Right atrium auricular region (tissue), 2 donors: ENCODE data around the gene ODC1. TPM values are rescaled to one million over a fixed set of nuclear protein-coding genes. Genes with fewer than 3 reads are reported as not detected.

Source experiments
- DNase-seq: peaks from one replicate; pipeline ENCODE4 v3.0.0-alpha.2; 2019; ENCODE audit warnings: low spot score
- H3K27ac ChIP-seq, 2 donors: fragments of 200-600 bp; sonication (generic); 1 replicate in 1 of 2; 2 replicates in 1 of 2; pipeline ENCODE4 v1.5.1; 2016 to 2019
- H3K27me3 ChIP-seq, 2 donors: fragments of 200-600 bp; sonication (generic); one replicate each; pipeline versions ENCODE4 v1.5.1 to v1.6.0; 2017 to 2019
- H3K36me3 ChIP-seq: fragments of 200-600 bp; sonication (generic); one replicate; pipeline ENCODE4 v1.5.1; 2016
- H3K4me1 ChIP-seq, 2 donors: fragments of 200-600 bp; sonication (generic); one replicate each; pipeline versions ENCODE4 v1.5.1 to v1.6.0; 2017 to 2019
- H3K4me3 ChIP-seq, 2 donors: fragments of 200-600 bp; sonication (generic); 1 replicate in 1 of 2; 2 replicates in 1 of 2; pipeline ENCODE4 v1.5.1; 2017 to 2019; ENCODE audit warnings: mild to moderate bottlenecking in 1 of 2, moderate library complexity in 1 of 2
- H3K9me3 ChIP-seq, 2 donors: fragments of 200-600 bp; sonication (generic); one replicate each; pipeline ENCODE4 v1.5.1; 2019
- total RNA-seq, 2 donors: library from RNA; depleted of rRNA; stranded (reverse); fragments of >200 nt; gene quantifications; one replicate each; pipeline ENCODE4 v1.1.0, GENCODE V29; 2016
- TF ChIP-seq, protein P1 (sequence below), 2 donors: fragments of 200-600 bp; sonication (generic); IDR thresholded peaks; one replicate each; pipeline ENCODE4 v1.5.1; 2019; ENCODE audit warnings: antibody characterized with exemption in 2 of 2

The ODC1 gene
- total RNA-seq, 2 donors from 2014 or later, result 41.3 to 73.9 TPM

DNA sequence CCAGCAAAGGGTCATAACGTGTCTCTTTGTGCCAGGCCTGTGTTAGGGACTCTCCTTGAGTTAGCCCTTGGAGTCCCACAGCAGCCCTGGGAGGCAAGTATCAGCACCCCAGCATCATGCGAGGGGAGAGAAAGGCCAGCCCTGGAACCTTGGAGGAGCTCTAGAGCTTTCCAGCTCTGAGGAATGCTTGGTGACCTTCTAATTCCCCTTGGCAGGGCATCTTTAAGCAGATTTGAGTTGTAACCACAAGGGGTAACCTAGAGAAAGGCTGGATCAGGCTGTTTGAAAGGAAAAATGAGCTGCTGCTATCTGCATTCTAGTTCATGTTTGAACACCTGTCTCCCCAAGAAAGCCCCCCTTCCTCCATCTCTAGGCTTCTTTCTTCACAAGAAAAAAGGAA is 23.8 kb upstream of the ODC1 start:
- Histone ChIP-seq H3K4me3 (no peak overlapping the region), H3K36me3 (no peaks in the 10 kb centered on the region), H3K9me3 (no peaks in the 10 kb centered on the region), H3K4me1 (no peaks in the 10 kb centered on the region), H3K27me3 (no peaks in the 10 kb centered on the region), H3K27ac (no peak overlapping the region)
- TF ChIP-seq, protein P1, sequence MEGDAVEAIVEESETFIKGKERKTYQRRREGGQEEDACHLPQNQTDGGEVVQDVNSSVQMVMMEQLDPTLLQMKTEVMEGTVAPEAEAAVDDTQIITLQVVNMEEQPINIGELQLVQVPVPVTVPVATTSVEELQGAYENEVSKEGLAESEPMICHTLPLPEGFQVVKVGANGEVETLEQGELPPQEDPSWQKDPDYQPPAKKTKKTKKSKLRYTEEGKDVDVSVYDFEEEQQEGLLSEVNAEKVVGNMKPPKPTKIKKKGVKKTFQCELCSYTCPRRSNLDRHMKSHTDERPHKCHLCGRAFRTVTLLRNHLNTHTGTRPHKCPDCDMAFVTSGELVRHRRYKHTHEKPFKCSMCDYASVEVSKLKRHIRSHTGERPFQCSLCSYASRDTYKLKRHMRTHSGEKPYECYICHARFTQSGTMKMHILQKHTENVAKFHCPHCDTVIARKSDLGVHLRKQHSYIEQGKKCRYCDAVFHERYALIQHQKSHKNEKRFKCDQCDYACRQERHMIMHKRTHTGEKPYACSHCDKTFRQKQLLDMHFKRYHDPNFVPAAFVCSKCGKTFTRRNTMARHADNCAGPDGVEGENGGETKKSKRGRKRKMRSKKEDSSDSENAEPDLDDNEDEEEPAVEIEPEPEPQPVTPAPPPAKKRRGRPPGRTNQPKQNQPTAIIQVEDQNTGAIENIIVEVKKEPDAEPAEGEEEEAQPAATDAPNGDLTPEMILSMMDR (IDR thresholded peaks at IDR 0.05), result no peak
- DNase-seq, result no peak

DNA sequence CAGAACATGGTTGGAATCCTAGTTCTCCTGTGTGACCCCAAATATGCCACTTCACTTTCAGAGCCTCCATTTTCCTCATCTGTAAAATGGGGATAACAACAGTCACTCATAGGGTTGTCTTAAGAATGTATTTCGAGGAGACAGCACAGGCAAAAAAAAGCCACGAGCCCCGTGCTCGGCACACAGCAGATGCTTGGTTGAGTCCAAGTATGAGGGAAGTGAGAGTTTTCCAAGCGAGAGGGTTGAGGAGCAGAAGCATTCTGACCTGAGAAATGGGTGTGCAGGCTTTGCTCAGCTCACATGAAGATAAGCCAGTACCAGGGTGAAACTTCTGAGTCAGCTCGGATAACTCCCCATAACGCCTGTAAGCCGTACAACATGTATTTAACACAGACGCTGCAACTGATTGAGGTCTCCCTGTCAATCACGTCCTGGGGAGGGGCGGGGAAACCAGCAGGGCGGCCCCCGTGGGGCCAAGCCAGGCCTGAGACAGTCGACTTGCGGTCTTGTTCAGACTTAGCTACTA is 23.0 kb upstream of the ODC1 start:
- H3K36me3 ChIP-seq, result no peaks in the 10 kb centered on the region
- H3K9me3 ChIP-seq, result no peaks in the 10 kb centered on the region
- H3K4me1 ChIP-seq, result no peaks in the 10 kb centered on the region
- no peak overlapping the region for H3K27ac ChIP-seq
- H3K27me3 ChIP-seq, result no peaks in the 10 kb centered on the region
- DNase-seq, result no peak
- no peak overlapping the region for H3K4me3 ChIP-seq
- TF ChIP-seq, protein P1 (IDR thresholded peaks at IDR 0.05), result no peak

DNA sequence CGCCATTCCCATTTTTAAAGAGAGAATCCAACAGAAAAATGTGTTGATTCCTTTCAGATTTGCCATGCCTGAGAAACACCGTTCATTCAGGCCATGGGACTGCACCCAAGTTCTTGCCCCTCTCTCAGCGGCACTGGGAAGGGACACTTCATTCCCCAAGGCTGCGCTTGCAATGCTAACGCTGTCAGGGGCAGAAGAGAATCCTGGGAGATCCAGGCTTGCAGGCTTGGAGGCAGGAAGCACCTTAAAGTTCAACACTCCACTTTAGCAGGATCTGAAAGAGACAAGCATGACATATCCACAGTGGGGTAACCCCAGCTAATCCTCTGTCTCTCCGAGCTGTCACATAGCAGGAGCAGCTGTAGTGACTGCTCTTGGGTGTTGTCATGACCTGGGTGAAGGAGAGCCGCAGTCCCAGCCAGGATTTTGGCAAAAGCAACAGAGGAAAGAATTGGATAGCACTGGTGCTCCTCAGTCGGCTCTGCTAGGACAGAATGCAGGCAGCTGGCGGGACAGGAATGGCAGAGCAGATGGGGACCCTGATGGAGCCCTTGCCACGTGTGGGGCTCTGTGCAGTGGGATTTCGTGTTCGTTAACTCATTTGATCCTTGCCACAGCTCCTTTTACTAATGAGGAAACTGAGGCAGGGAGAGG is 22.0 kb upstream of the ODC1 start:
- Histone ChIP-seq H3K27ac (no peak overlapping the region), H3K4me1 (no peaks in the 10 kb centered on the region), H3K9me3 (no peaks in the 10 kb centered on the region), H3K4me3 (no peak overlapping the region), H3K27me3 (no peaks in the 10 kb centered on the region), H3K36me3 (no peaks in the 10 kb centered on the region)
- TF ChIP-seq, protein P1 (IDR thresholded peaks at IDR 0.05), result no peak
- DNase-seq, result no peak

DNA sequence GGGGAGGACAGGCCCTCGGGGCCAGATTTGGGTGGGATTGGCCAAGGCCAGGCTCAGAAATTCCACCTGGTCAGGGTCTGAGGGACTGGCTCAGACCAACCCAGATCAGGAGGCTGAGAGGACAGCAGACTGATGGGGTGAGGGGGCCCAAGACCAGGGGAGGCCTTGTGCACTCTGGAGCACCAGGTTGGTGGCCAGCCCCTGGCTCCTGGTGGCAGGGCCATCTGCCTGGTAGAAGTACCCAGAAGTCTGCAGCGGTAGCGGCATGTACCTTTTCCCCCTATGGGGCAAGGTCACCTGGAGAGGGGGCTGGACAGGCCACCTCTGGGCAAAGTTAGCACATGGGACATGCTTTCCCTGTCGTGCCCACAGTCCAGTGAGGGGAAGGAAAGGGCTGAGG is 21.2 kb upstream of the ODC1 start:
- Histone ChIP-seq H3K4me1 (no peaks in the 10 kb centered on the region), H3K27ac (no peak overlapping the region), H3K9me3 (no peaks in the 10 kb centered on the region), H3K27me3 (no peaks in the 10 kb centered on the region), H3K4me3 (no peak overlapping the region), H3K36me3 (no peaks in the 10 kb centered on the region)
- TF ChIP-seq, protein P1 (IDR thresholded peaks at IDR 0.05), result no peak
- DNase-seq, result no peak

DNA sequence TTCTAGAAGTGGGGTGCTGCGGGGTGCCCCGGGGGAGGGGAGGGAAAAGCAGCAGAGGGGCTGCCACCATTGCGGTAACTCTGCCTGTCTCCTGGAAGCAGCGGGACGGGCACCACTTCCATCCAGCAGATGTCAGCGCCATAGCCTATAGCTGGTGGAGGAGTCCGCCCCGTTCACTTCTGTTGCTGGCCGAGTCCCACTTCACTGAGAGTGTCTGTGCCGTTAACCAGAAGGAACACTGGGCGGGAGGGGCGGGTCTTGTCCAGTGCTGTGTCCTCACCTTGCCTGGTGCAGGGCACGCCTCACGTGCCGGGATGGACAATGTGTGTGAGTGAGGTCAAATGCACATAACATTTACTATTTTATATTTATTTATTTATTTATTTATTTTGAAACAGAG is 19.3 kb upstream of the ODC1 start:
- H3K27ac ChIP-seq, result no peak overlapping the region
- TF ChIP-seq, protein P1 (IDR thresholded peaks at IDR 0.05), result no peak
- no peaks in the 10 kb centered on the region for H3K4me1 ChIP-seq
- no peaks in the 10 kb centered on the region for H3K27me3 ChIP-seq
- H3K4me3 ChIP-seq, result no peak overlapping the region
- H3K36me3 ChIP-seq, result no peaks in the 10 kb centered on the region
- H3K9me3 ChIP-seq, result no peaks in the 10 kb centered on the region
- no peak for DNase-seq

DNA sequence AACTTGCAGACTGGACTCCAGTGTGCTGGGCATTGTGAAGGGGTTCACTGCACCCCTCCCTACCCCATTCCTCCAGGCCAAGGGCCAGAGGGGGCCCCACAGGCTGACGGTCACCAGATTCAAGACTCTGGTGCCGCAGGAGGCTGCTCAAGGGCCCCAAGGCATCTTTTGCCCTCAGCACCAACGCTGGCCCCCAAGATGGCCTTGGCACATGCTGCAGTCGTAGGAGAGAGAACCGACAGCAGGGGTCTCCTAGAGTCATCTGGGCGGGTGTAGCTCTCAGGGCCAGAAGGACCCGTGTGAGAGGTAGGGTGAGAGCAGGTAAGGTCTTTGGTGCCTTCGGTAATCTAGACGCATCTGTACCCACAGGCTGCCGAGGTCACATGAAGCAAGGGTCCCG is 18.7 kb upstream of the ODC1 start:
- Histone ChIP-seq H3K36me3 (no peaks in the 10 kb centered on the region), H3K27me3 (no peaks in the 10 kb centered on the region), H3K4me1 (no peaks in the 10 kb centered on the region), H3K4me3 (no peak overlapping the region), H3K9me3 (no peaks in the 10 kb centered on the region), H3K27ac (no peak overlapping the region)
- TF ChIP-seq, protein P1 (IDR thresholded peaks at IDR 0.05), result no peak
- no peak for DNase-seq
